HG02759 (cell line): ENCODE data around the gene ZHX3.

Experiments
- ATAC-seq: cut with Tn5 transposase; IDR thresholded peaks from one replicate; pipeline ENCODE4 v1.9.1; 2021; ENCODE audit warnings: mild to moderate bottlenecking, moderate library complexity; ENCODE audit not compliant: unreplicated experiment

The ZHX3 gene

GRCh38 chr20:41196653-41197225 lies 120.8 kb downstream of the ZHX3 start:
- ATAC-seq, result no peak

- ATAC-seq, result no peak
These were observed 125.0 kb downstream of the ZHX3 start for GRCh38 chr20:41192575-41192974.

- no peak for ATAC-seq
These were observed 125.7 kb downstream of the ZHX3 start for GRCh38 chr20:41191562-41192500.

GRCh38 chr20:41187668-41188067 lies 129.9 kb downstream of the ZHX3 start:
- no peak for ATAC-seq

DNA sequence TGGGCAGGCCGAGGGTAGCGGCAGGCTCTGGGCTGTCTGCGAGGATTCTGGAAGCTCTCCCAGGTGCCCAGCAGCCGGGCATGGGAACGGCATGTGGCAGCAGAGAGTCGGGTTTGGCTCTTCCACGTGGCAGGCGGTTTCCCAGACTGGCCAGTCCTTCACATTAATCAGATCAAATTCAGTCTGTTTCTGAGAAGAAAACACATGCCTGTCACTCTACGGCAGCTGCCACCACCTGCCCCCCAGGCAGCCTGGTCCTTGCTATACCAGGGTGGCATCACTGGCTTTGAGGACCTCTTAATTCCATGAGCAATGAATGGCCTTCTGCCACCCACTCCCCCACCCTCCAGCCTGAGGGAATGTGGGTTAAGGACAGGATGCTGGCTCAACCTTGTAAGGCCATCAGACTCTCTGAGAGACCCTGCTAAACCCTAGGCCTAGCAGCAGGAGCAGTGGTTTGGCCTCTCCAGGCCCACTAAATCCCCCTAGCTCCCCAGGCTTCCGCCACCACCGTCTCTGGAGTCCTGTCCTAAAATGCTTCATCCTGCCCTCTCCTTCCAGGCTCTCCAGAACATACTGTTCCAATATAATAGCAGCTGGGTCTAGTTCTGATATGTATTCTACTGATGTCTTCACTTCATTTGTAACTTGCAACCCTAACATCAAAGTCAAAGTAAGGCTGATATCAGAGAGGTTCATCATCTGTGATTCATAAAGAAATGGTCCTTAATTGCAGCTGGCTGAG lies 132.3 kb downstream of the ZHX3 start:
- ATAC-seq, result no peak

GRCh38 chr20:41183831-41184230 lies 133.7 kb downstream of the ZHX3 start:
- ATAC-seq, result no peak

DNA sequence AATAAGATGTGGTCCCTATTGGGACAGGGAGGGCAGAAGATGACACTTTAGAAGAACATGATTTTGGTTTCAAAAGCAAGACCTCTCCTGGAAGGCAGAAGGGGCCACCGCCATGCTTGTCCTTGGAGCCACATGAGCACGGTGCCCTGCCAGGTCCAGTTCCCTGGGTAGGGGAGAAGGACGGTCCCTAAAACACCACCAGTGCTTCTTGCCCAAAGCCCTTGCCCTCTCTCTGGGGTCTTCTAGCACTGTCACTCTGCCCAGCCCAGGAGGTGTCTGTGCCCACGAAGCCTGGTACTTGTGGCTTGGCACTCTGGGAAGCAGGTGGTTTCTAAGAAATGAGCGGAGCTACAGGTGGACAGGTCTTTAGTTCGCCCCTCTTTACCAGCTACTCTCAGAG lies 134.1 kb downstream of the ZHX3 start:
- no peak for ATAC-seq

- ATAC-seq, result no peak
These were observed 135.0 kb downstream of the ZHX3 start for GRCh38 chr20:41182296-41183212.

- no peak for ATAC-seq
These were observed 136.0 kb downstream of the ZHX3 start for GRCh38 chr20:41181567-41181966.

DNA sequence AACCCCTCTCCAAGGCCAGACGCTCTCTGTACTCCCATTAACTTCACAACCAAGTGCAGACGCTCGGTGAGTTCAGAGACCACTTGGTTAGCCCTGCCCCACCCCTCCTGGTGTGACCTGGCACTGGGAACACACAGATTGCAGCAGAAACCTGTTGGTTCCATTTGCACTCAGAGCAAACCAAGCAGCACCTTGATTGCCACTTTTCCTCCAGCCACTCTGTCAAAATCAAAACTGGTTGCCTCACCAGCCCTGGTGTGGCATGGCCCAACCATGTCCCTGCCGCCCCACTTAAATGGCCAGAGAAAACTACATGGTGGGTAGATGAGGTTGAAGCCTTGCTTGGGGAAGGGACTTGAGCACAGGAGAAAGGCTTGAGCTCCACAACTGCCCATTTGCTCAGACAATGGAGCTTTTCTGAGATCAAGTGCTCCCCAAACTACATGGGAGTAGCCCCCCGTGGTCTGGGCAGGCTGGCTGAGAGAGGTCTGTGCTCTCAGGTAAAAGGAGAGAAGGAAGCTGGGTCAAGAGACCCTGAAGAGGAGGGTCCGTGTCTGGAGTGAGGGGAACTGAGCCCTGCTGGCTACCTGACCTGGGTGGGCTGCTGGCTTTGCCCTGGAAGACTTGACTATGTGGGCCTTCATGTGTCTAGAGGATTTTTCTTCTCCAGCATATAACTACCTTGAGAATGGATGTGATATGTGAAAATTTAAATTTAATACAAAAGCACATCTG lies 136.8 kb downstream of the ZHX3 start:
- ATAC-seq, result no peak

- ATAC-seq, result no peak
These were observed 137.6 kb downstream of the ZHX3 start for GRCh38 chr20:41179961-41180360.

DNA sequence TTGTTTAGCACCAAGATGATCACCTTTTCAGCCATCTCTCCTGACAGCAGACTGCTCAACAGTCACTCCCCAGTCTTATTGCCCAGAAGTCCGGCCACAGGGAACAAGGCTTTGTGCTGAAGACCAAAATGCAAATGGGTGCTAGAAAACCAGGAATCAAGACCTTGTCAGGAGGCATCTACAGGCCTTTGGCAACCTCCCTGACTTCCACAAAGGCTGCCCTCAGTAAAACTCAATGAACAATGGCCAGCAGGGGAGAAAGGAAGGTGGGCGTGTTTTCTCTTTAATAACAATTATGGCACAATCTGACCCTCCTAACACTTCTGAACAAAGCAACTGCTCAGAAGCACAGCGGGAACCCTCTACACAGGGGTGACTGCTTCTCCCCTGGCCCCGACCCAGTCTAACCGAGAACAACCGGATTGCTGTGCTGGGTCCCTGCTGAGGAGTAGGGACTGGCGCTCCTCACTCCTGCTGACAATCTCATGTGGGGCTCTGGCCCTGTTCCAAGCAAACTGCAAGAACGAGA lies 138.6 kb downstream of the ZHX3 start:
- no peak for ATAC-seq

- no peak for ATAC-seq
These were observed 139.0 kb downstream of the ZHX3 start for GRCh38 chr20:41178495-41178894.

- ATAC-seq, result no peak
These were observed 139.9 kb downstream of the ZHX3 start for GRCh38 chr20:41177636-41178035.

GRCh38 chr20:41176711-41177552 lies 140.6 kb downstream of the ZHX3 start:
- no peak for ATAC-seq

GRCh38 chr20:41175727-41176330 lies 141.7 kb downstream of the ZHX3 start:
- no peak for ATAC-seq

- ATAC-seq, result no peak
These were observed 142.3 kb downstream of the ZHX3 start for GRCh38 chr20:41175201-41175651.

DNA sequence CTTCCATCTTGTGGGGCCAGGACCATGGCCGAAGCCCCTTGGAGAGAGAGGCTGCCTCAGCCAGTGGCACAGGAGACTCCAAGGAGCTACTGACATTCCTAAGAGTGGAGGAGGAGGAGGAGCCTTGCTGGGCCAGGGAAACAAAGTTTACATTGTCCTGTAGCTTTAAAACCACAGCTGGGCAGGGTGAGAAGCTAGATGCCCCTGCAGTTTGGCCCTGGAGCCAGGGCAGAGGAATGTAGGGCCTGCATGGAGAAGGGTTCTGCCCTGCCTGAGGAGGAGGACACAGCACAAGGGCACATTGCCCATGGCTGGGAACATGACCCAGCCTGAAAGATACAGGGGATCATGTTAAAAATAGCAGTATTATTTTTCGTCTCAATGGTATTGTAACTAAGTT lies 142.7 kb downstream of the ZHX3 start:
- no peak for ATAC-seq
